Fibroblast of lung (primary cell): ENCODE data around the gene RPL28. TPM values are rescaled to one million over a fixed set of nuclear protein-coding genes. Genes with fewer than 3 reads are reported as not detected.
A peak's percentile ranks its signal among the peaks of the same experiment; 100 is the strongest.

Experiments used
- DNase-seq, 2 donors: peaks; one replicate each; pipeline versions ENCODE4 v3.0.0 to v3.0.0-alpha.2; 2010; ENCODE audit warnings: low read depth in 2 of 2
- H2AFZ ChIP-seq: 2 replicates; pipeline ENCODE4 v1.5.1; 2012; ENCODE audit warnings: low read length, control low read depth, inconsistent platforms
- H3K27ac ChIP-seq: 2 replicates; pipeline ENCODE4 v1.5.1; 2011; ENCODE audit warnings: low read length, control low read depth; ENCODE audit not compliant: insufficient read depth
- H3K27me3 ChIP-seq: 2 replicates; pipeline ENCODE4 v1.5.1; 2011; ENCODE audit warnings: mild to moderate bottlenecking, low read length; ENCODE audit not compliant: control insufficient read depth, insufficient read depth
- H3K36me3 ChIP-seq: 2 replicates; pipeline ENCODE4 v1.5.1; 2011; ENCODE audit warnings: low read length; ENCODE audit not compliant: control insufficient read depth, insufficient read depth
- H3K4me1 ChIP-seq: 2 replicates; pipeline ENCODE4 v1.5.1; 2011; ENCODE audit warnings: low read length; ENCODE audit not compliant: control insufficient read depth, insufficient read depth; ENCODE audit errors: extremely low read depth
- H3K4me2 ChIP-seq: 2 replicates; pipeline ENCODE4 v1.5.1; 2011; ENCODE audit warnings: low read length, control low read depth; ENCODE audit not compliant: insufficient read depth; ENCODE audit errors: extremely low read depth
- H3K4me3 ChIP-seq, 4 experiments: fragments of 200-600 bp in 1 of 4; sonication (generic) in 1 of 4; replicated peaks in 1 of 4; 2 replicates each; pipeline ENCODE4 v1.5.1; 2011 to 2016; ENCODE audit warnings: low read length in 4 of 4, low read depth in 3 of 4, mild to moderate bottlenecking in 3 of 4, control low read depth in 2 of 4, inconsistent platforms in 1 of 4, mixed read lengths in 1 of 4; ENCODE audit not compliant: insufficient read depth in 1 of 4; ENCODE audit errors: control extremely low read depth in 1 of 4
- H3K79me2 ChIP-seq: 2 replicates; pipeline ENCODE4 v1.5.1; 2012; ENCODE audit warnings: mild to moderate bottlenecking, low read length, inconsistent platforms; ENCODE audit not compliant: control insufficient read depth, insufficient read depth
- H3K9ac ChIP-seq: 2 replicates; pipeline ENCODE4 v1.5.1; 2011; ENCODE audit warnings: mild to moderate bottlenecking, low read length, control low read depth; ENCODE audit not compliant: insufficient read depth
- H3K9me3 ChIP-seq: 2 replicates; pipeline ENCODE4 v1.5.1; 2012; ENCODE audit warnings: low read depth, low read length; ENCODE audit not compliant: control insufficient read depth, insufficient read depth
- H4K20me1 ChIP-seq: 2 replicates; pipeline ENCODE4 v1.5.1; 2011; ENCODE audit warnings: low read length; ENCODE audit not compliant: control insufficient read depth, insufficient read depth; ENCODE audit errors: extremely low read depth
- CTCF ChIP-seq, 2 donors: IDR thresholded peaks in 1 of 2; conservative IDR thresholded peaks in 1 of 2; 1 replicate in 1 of 2; 2 replicates in 1 of 2; pipeline ENCODE4 v1.5.1; 2011 to 2012; ENCODE audit warnings: low read length in 2 of 2, control low read depth in 1 of 2, inconsistent platforms in 1 of 2, low read depth in 1 of 2, mild to moderate bottlenecking in 1 of 2
- EZH2 ChIP-seq: IDR thresholded peaks from 2 replicates; pipeline ENCODE4 v1.5.1; 2012; ENCODE audit warnings: low read length, control low read depth, mild to moderate bottlenecking; ENCODE audit errors: missing control alignments
- polyA plus RNA-seq, 2 donors: library from polyadenylated mRNA; depleted of rRNA in 1 of 2; stranded (reverse) in 1 of 2; unstranded in 1 of 2; fragments of >200 nt; gene quantifications; 2 replicates each; pipeline ENCODE4 v1.2.1, GENCODE V29; 2011 to 2012; ENCODE audit warnings: missing spikeins in 1 of 2
- total RNA-seq: library from RNA; depleted of rRNA; stranded (reverse); fragments of >200 nt; gene quantifications from 2 replicates; pipeline ENCODE4 v1.2.1, GENCODE V29; 2014

Gene RPL28
- total and polyA plus RNA-seq, 2 donors (not counting 1 experiment from before 2014, with no cell fraction given), result 146 to 665 TPM

- Histone ChIP-seq H3K27me3 (no peaks in the 10 kb centered on the region), H3K9me3 (no peaks in the 10 kb centered on the region), H3K79me2 (peaks cover 33% of the 10 kb centered on the region), H2AFZ (no peak overlapping the region), H3K4me2 (no peak overlapping the region), H3K4me1 (peaks cover 18% of the 10 kb centered on the region), H3K36me3 (peaks cover 29% of the 10 kb centered on the region), H3K27ac (no peak overlapping the region), H3K9ac (no peak overlapping the region), H4K20me1 (peaks cover 3% of the 10 kb centered on the region), H3K4me3 (no peak overlapping the region)
- peak in 1 of 2 donors; percentile 32 for DNase-seq
- TF ChIP-seq EZH2 (no peak), CTCF (conservative IDR thresholded peaks at IDR 0.05 in 1 of 2, IDR thresholded peaks at IDR 0.05 in 1 of 2; ENCODE audit: low read depth in 1 of 2, low read length in 2 of 2) (no peak)
Observed at GRCh38 chr19:55391702-55392615, 6.2 kb downstream of the RPL28 start.

GRCh38 chr19:55392820-55393761 is 7.4 kb downstream of the RPL28 start:
- Histone ChIP-seq H3K9ac (no peak overlapping the region), H3K36me3 (peaks cover 18% of the 10 kb centered on the region), H4K20me1 (no peaks in the 10 kb centered on the region), H3K4me3 (no peak overlapping the region), H3K9me3 (no peaks in the 10 kb centered on the region), H3K27me3 (no peaks in the 10 kb centered on the region), H3K79me2 (peaks cover 22% of the 10 kb centered on the region), H3K4me1 (peaks cover 8% of the 10 kb centered on the region), H3K4me2 (no peak overlapping the region), H2AFZ (no peak overlapping the region), H3K27ac (no peak overlapping the region)
- no peak for DNase-seq
- no peak for TF ChIP-seq CTCF (conservative IDR thresholded peaks at IDR 0.05 in 1 of 2, IDR thresholded peaks at IDR 0.05 in 1 of 2; ENCODE audit: low read depth in 1 of 2, low read length in 2 of 2)
- no peak for TF ChIP-seq EZH2
